ENCODE measurements around the gene WDR75.
"Not testable (repeated sequence)": the region's sequence is repeated elsewhere in the genome, so short reads cannot be mapped to it uniquely, and the experiment has no call there.

WDR75 gene

DNA sequence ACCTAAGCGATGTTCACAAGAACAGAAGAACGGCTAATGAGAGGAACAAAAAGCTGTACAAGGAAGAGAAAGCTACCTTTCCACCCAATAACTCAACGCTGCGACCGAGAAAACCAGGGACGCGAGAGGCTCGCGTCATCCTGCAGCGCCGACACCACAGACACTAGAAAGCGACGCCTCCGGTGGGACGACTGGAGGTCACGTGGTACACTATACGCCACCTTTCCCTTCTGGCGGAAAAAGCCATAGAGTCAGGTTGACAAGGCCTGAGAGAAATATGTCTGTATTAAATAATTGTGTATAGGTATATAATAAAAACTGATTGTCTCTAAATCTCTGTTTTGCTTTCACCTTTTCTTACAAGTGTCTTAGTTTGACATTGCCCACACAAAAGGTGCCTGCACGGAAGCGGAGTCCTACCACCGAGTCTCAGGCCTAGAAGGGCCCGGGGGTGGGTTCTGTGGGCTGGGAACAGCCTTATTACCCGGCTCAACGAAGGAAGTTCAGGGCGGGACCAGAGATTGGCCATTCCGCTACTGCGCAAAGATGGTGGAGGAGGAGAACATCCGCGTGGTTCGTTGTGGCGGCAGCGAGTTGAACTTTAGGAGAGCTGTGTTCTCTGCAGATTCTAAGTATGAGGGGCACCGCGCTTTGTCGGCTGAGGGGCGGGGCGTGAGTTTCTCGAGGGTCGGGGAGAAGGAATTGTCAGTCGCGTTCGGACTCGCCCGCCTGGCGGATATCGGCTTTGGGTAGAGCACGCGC, at the start of gene WDR75:
Gene WDR75, plus strand, starts transcription at position 528 of the 762 bp plus-strand sequence. Its CDS starts 19 bp downstream, at position 547.
- DNase-seq: peak; percentile 97

DNA sequence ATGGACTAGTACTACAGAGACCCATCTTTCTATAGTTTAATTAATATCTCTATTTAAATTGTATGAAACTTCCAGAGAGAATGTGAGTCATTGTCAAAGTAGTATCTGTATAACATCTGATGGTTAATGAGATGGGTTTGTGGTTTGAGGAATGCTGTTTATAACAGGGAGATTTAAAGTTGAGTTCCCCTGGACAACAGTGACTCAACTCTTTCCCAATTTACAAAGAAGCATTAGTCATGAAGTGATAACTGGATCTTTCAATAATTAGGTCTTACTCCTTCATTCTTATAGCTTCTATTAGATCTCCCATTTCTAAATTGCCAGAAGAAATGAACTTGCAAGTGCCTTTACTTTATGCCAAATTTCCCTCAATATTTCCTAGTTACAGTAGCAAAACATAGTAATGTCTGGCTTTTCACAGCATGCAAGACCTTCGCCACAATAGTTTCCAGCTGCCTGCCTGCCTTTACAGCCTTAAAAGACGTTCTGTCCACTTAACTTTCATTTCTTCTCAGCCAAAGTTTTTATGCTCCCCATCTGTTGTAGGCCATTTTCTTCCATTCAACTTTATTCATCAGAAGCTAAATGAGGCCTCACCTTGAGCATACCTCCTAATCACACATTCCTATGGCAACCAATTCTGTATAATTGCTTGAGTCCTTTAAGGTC, 47.7 kb upstream of the WDR75 start:
- DNase-seq: no peak

DNA sequence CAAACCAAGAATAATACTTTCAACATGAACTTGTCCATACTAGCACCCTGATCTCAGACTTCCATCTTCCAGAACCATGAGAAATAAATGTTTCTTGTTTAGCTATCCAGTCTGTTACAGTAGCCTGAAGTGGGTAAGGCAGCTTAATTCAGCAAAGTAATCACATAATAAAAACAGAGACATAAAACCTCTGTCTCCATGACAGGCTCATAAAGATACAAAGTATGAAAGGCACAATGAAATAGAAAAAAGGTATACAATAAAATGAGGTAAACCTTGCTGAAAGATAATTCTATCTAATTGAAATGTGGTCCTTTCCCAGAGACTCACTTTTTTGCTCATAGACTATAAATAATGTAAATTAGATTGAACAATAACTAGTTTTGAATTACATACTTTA, 46.7 kb upstream of the WDR75 start:
- no peak for DNase-seq

DNA sequence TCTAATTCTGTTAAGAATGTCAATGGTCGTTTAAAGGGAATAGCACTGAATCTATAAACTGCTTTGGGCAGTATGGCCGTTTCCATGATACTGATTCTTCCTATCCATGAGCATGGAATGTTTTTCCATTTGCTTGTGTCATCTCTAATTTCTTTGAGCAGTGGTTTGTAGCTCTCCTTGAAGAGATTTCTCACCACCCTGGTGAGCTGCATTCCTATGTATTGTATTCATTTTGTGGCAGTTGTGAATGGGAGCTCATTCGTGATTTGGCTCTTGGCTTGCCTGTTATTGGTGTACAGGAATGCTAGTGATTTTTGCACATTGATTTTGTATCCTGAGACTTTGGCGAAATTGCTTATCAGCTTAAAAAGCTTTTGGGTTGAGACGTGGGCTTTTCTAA, 38.3 kb upstream of the WDR75 start:
- no peak for DNase-seq

DNA sequence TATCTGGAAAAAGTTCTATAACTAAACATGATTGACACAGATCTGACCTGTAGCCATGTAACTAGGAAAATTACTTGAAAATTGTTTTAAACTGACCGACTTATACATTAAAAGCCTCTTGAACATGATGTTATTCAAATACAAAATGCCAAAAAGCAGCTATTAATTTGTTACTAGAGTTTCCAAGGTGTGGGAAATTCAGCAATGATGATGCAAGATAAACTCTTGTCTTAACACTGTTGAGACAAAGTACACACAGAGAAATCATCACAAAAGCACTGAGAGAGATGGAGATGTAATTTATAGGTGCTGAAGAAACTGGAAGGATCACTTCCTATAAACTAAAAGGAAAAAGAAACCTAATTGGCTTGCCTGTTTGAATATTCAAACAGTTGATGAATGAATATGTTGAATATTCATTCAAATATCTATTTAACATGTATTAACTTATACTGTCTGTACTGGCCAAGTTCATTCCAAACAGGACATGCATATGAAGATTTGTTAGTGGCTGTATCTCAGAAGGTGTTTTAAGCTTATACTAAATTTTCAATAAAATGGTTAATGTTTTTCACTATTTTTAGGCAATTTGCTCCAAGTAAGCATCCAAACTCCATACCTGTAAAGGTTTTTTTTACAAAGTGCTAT, 34.6 kb upstream of the WDR75 start:
- DNase-seq: no peak

DNA sequence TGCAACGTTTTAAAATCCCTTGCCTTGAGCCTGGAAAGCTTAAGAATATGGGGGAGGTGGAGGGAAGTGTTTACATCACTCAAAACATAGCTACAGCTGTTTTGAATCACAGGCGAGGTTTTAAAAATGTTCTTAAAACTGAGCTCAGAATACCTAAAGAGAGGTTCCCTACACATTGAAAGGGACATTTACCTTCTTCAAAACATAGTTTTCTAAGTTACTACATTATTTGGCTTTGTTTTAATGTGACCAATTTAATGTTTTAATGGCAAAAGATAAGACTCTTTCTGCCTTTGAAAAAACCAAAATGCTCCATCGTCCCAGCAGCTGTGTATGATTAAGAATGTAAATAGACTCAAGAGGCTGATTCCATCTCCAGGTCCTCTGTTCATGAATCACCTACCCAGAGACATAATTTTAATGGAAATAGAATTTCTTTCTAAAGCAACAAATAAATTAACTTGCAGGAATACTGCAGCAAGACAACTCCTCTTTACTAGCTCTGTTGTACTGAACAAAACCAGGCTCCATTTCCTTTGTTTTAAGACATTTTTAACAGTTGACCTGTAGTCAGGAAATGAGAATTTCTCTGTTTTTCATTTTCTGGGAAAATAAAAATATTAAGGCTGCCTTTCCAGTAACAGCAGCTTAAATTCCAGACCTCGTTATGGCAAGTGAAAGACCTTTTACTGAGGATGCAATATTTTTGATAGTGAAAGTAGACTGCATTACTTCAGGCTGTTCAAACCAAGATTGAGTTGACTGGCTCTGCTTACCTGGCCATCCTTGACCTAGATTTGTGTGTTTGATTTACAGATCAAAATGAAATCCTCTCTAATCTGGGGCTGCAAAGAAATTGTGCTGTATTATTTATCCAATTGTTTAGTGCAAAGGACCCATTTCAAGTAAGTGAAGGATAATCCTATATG, 33.7 kb upstream of the WDR75 start:
- DNase-seq: no peak

DNA sequence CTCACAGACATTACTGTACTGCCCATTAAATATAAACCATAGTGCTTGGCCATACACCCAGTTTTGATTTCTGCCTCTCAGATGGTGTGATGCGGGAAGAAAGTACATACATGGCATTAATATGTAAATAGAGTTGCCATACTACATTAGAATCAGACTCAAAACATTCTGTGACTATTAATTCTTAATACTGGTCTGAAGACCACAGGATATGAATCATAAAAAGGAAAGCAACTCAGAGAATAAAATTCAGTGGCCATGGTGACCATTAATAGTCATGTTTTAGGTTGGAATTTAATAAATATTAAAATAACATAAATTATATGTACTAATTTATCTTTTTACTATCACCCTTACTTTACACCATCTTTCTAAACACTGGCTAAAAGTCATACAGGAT, 33.0 kb upstream of the WDR75 start:
- no peak for DNase-seq

DNA sequence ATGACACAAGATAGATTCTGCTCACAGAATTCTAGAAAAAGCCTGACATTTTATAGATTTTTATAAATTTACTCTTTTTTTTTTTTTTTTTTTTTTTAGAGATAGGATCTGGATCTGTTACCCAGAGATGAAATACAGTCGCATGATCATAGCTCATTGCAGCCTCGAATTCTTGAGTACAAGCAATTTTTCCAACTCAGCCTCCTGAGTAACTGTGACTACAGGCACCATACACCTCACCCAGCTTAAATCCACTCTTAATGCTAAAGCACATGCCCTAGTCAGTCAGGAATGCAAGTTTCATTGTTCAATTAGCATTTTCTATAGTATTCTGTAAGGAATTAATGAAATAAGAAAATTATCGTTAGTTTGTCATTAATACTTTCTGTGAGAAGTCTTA, 32.1 kb upstream of the WDR75 start:
- DNase-seq: no peak

DNA sequence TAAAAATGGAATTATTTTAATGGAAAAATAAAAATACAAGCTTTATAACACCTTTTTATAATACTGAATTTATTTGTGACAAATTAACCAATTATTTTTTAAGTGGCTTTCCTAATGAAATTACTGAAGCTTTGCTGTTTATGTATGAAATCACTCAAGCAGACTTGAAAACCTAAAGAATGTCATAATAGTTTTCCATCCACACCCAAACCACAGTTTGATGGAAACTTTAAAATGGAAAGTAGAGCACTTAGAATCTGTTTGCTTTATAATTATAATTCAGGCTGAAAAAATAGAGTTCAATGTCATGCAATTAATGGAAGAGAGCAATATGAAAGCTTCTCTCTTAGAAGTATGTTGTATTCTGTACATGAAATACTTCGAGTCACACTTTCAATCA, 31.6 kb upstream of the WDR75 start:
- no peak for DNase-seq

DNA sequence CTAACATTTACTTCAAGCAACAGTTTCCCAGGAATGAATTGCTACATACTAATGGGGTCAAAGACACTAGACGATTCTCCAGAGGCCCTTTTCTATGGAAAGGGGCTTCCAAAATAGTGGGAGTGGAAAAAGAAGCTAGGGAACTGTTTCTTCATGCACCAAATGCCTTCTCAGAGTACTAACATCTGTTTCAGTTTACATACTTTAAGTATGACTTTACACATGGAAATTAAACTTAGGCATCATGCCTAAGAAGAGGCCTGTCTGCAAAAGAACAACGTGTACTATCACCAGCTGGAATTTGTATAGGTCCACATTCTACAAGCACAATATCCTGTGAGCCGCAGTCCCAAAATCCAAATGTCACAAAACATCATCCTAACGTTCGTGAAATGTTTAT, 29.4 kb upstream of the WDR75 start:
- DNase-seq: no peak

DNA sequence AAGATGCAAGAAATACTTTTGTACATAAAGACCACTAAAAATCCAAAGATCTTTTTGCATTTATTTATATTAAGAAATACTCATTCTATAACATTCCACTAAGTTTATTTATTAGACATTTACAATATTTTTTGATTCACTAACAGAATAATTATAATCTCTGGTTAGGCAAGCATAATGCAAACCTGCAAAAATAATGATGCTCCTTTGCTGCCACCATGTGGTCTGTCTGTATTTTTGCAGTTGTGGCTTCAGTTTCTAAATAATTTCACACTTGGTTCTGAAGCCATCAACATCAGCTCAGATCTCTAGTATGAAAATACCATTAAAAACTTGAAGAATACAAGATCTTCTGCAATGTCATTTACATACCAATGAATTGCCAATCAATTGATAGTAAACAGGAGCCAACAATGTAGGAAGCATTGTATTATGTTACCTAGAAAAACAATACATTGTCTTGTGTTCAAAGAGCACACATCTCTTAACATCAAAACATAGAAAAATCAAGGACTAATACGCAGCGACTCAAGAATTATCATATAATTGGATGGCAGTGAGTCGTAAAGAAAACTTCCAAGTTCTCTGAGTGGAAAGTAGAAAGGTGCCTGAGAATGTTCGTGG, 28.8 kb upstream of the WDR75 start:
- DNase-seq: peak; percentile 15

DNA sequence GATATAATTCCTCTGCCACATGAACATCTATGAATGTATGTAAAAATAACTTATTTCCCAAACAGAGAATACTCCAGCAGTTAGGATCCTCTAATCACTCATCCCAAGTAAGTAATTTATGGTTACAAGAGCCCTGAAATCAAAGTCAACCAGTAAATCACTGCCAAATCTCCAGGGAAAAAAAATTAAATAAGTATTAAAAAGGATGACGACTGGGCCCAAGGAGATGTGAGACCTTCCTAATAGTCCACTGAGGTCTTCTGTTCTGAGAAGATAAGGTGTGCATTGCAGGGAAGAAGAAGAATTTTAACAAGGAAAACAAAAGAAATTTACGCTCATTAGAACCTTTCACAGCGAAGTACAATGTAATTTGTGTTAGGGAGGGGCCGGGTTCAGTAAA, 28.0 kb upstream of the WDR75 start:
- DNase-seq: no peak

DNA sequence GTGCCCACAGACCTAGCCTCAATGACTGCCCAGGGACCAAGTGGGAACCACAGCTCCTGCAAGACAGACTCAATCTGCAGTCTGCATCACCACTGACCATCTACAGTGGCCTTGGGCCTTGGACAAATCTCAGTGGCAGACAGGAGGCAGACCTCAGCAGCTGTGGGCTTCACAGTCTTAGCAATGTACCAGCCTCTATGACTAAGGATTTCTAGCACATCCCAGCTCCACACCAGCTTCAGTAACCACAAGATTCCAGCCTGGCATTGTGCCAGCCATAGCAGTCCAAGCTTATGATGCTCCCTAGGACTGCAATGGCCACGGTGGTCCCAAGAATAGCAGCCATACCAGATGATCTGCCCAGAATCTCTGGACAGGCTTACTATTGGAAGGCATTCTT, 19.6 kb upstream of the WDR75 start:
- no peak for DNase-seq

DNA sequence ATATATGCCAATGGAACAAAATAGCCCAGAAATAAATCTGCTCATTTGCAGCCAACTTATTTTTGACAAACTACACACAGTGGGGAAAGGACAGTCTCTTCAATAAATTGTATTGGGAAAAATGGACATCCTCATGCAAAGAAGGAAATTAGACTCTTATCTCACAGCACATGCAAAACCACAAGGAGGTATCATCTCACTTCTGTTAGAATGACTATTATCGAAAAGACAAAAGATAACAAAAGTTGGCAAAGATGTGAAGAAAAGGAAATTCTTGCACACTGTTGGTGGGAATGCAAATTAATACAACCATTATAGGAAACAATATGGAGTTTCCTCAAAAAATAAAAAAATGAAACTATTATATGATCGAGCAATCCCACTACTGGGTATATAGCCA, 16.3 kb upstream of the WDR75 start:
- no peak for DNase-seq

DNA sequence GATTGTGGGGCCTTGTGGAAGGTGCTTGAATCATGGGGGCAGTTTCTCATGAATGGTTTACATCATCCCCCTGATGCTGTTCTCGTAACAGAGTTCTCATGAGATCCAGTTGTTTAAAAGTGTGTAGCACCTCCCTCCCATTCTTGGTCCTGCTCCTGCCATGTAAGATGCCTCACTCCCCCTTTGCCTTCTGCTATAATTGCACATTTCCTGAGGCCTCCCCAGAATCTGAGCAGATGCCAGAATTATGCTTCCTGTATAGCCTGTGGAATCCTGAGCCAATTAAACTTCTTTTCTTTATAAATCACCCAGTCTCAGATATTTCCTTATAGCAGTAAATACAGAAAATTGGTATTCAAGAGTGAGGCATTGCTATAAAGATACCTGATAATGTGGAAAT, 15.6 kb upstream of the WDR75 start:
- DNase-seq: no peak

DNA sequence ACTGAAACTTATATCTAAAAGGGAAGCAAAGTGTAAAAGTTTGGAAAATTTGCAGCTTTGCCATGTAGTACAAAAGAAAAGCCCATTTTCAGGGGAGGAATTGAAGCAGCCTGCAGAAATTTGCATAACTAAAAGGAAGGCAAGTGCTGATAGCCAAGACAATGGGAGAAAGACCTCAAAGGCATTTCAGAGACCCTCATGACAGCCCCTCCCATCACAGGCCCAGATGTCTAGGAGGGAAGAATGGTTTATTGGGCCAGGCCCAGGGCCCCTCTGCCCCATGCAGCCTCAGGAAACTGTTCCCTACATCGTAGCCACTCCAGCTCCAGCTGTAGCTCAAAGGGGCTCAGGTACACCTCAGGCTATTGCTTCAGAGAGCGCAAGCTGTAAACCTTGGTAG, 14.4 kb upstream of the WDR75 start:
- DNase-seq: no peak

DNA sequence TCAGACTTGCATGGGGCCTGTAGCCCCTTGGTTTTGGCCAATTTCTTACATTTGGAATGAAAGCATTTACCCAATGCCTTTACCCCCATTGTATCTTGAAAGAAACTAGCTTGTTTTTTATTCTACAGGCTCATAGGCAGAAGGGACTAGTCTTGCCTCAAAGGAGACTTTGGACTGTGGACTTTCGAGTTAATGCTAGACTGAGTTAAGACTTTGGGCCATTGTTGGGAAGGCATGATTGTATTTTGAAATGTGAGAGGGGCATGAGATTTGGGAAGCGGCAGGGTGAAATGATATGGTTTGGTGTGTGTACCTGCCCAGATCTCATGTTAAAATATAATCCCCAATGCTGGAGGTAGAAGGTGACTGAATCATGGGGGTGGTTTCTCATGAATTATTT, 13.4 kb upstream of the WDR75 start:
- DNase-seq: no peak

DNA sequence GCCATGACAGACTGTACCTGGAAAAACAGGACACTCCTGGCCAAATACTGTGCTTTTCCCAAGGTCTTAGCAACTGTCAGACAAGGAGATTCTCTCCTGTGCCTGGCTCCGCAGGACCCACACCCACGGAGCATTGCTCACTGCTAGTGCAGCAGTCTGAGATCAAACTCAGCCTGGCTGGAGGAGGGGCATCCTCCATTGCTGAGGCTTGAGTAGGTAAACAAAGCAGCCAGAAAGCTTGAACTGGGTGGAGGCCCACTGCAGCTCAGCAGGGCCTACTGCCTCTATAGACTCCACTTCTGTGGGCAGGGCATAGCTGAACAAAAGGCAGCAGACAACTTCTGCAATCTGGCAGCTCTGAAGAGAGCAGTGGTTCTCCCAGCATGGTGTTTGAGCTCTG, 10.8 kb upstream of the WDR75 start:
- not testable (repeated sequence) for DNase-seq

DNA sequence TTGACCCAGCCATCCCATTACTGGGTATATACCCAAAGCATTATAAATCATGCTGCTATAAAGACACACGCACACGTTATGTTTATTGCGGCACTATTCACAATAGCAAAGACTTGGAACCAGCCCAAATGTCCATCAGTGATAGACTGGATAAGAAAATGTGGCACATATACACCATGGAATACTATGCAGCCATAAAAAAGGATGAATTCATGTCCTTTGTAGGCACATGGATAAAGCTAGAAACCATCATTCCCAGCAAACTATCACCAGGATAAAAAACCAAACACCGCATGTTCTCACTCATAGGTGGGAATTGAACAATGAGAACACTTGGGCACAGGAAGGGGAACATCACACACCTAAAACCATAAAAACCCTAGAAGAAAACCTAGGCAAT, 5.5 kb upstream of the WDR75 start:
- DNase-seq: not testable (repeated sequence)

DNA sequence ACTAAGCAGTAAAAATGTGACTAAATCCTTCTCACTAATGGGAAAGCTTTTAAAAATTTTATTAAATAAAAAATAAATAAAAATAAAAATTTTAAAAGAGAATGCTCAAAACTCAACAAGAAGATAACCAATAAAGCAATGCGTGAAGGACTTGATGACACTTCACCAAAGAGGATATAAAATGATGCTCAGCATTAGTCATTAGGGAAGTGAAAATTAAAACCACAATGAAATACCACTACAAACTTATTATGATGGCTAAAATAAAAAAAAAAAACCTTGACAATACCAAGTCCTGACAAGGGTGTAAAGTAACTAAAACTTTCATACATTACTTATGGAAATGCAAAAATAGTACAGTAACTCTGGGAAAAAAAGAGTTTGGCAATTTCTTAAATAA, 3.3 kb upstream of the WDR75 start:
- no peak for DNase-seq

DNA sequence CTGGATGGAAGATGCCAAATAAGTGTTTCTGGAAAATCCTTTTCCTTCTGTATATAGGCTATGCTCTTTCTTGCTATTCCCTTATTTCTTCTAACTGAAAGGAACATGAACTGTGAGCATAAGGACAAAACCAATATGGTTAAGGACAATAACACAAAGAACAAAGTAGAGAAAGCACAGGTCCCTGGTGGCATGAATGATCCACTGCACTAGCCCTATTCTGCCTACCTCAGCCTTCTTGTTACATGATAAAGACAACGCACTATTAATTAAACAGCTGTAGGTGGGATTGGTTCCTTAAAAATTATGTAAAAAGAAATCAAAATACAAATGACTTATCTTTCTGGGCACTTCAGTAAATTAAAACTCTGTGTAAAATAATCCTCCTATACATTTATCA, 1.9 kb upstream of the WDR75 start:
- no peak for DNase-seq

DNA sequence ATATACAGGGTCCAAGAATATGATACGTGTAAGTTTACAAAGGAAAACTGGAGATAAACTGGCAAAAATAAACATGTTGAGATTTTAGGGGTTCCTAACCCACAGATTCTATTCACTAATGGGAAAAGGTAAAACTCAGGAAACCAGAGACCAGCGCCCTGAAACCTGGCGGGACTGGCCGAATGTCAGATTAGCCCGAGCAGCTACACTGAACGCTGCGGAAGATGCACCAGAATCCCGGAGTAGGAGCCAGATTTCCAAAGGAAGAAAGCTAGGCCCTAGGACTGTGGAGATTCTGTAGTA, 679 bp upstream of the WDR75 start:
- DNase-seq: no peak

DNA sequence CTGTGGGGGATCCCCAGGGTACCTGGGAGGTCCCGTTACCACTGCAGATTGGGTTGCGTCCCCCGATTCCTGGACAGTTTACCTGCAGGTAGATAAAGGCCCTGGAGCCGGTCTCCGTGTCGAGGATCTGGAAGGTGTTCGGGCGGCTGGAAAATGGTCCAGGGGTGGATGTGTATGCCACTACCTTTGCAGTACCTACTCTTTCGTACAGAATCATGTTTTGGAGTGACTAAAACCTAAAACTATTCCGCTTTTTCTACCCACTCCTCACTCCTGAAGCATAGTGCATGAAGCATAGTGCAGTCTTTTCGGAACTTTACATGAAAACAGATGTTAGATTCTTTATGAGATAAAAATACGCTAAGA, 418 bp downstream of the WDR75 start:
- no peak for DNase-seq
